A172 (cell line): ENCODE measurements around the gene ATP1A4. TPM values are rescaled to one million over a fixed set of nuclear protein-coding genes. Genes with fewer than 3 reads are reported as not detected.
A peak's percentile ranks its signal among the peaks of the same experiment; 100 is the strongest.

Experiments used
- DNase-seq: peaks from one replicate; pipeline ENCODE4 v3.0.0-alpha.2; 2015; ENCODE audit warnings: low spot score
- total RNA-seq: library from RNA; depleted of rRNA; stranded (reverse); fragments of >200 nt; shearing (Covaris generic); gene quantifications from 2 replicates; pipeline ENCODE4 v1.2.3, GENCODE V29; 2014

The ATP1A4 gene
- total RNA-seq, 1 experiment from 2014 or later, result not detected

GRCh38 chr1:160171980-160172379 lies 20.6 kb downstream of the ATP1A4 start:
- no peak for DNase-seq

- DNase-seq, result no peak
These were observed 25.8 kb downstream of the ATP1A4 start for GRCh38 chr1:160177231-160177630.

GRCh38 chr1:160177667-160178066 lies 26.3 kb downstream of the ATP1A4 start:
- DNase-seq, result no peak

- no peak for DNase-seq
These were observed 27.3 kb downstream of the ATP1A4 start for GRCh38 chr1:160178731-160179130.

GRCh38 chr1:160179336-160179735 lies 27.9 kb downstream of the ATP1A4 start:
- no peak for DNase-seq

- DNase-seq, result no peak
These were observed 34.8 kb downstream of the ATP1A4 start for GRCh38 chr1:160186246-160186645.

- DNase-seq, result no peak
These were observed 35.3 kb downstream of the ATP1A4 start for GRCh38 chr1:160186729-160187128.

- no peak for DNase-seq
These were observed 36.0 kb downstream of the ATP1A4 start for GRCh38 chr1:160187407-160187806.

GRCh38 chr1:160188341-160188740 lies 36.9 kb downstream of the ATP1A4 start:
- no peak for DNase-seq

- DNase-seq, result peak; percentile 65
These were observed 38.5 kb downstream of the ATP1A4 start, which contains the start of gene CASQ1 for GRCh38 chr1:160189649-160190625. TSS of gene CASQ1 (plus strand) at chr1:160190575. CDS start at chr1:160190752, 177 bp downstream.

- DNase-seq, result no peak
These were observed 40.4 kb downstream of the ATP1A4 start for GRCh38 chr1:160191756-160192155.

GRCh38 chr1:160192234-160192633 lies 40.8 kb downstream of the ATP1A4 start:
- DNase-seq, result no peak

- DNase-seq, result peak; percentile 96
These were observed 41.9 kb downstream of the ATP1A4 start for GRCh38 chr1:160193091-160193819.

- no peak for DNase-seq
These were observed 42.7 kb downstream of the ATP1A4 start for GRCh38 chr1:160193832-160194736.

GRCh38 chr1:160194737-160195059 lies 43.3 kb downstream of the ATP1A4 start:
- no peak for DNase-seq

GRCh38 chr1:160196143-160196542 lies 44.7 kb downstream of the ATP1A4 start:
- no peak for DNase-seq

GRCh38 chr1:160197231-160197630 lies 45.8 kb downstream of the ATP1A4 start:
- no peak for DNase-seq

GRCh38 chr1:160200786-160201185 lies 49.4 kb downstream of the ATP1A4 start:
- no peak for DNase-seq

GRCh38 chr1:160204526-160205241 lies 53.3 kb downstream of the ATP1A4 start:
- no peak for DNase-seq

- peak; percentile 65 for DNase-seq
These were observed 54.0 kb downstream of the ATP1A4 start, which contains the start of gene PEA15 for GRCh38 chr1:160205242-160206035. TSS of gene PEA15 (plus strand) at chr1:160205384. CDS start at chr1:160211545, 6,161 bp downstream.
